ENCODE measurements around the gene PADI4. TPM values are rescaled to one million over a fixed set of nuclear protein-coding genes. Genes with fewer than 3 reads are reported as not detected.

PADI4 gene
- total and polyA plus RNA-seq, 2 of the 8 experiments (the other 6 are each of a cell fraction or from before 2014, with no cell fraction given), result 0.29 TPM; not detected in 1

DNA sequence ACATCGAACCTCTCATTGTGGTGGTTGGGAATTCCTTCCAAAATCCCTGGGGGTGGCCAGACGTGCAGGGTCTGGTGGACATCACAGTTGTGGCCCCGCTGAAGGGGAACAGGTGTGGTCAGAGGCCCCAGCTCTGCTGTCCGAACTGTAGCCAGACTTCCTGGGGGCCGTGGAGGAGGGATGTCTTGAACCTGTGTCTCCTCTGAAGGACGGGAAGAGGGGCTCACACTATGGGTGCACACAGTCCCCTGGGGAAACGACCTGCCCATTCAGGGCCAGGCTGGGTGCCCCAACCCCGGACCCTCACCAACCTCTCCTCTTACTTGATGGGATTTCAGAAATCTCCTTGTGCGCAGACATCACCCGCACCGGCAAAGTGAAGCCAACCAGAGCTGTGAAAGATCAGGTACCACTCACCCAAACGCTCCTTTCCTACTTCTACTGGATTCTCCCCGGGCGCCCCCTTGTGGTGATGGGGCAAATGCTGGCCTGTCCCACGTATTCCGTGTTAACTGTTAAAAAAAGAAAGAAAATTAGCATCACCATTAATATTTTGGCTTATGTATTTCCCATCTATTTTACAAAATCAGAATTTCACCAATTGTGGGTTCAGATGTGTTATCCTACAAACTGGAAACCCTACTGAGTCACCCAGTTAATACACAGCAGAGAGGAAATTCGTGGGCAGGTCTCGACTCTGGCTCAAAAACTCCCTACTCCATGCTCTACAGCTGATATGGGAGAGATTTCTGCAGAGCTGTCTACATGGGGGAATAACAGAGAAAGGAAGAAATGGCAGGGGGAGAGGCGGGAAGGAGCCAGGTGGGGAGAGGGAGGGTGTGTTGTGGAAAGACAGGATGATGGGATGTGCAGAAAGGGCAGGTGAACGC is 28.1 kb downstream of the PADI4 start (continued):
- TF ChIP-seq, protein P1, sequence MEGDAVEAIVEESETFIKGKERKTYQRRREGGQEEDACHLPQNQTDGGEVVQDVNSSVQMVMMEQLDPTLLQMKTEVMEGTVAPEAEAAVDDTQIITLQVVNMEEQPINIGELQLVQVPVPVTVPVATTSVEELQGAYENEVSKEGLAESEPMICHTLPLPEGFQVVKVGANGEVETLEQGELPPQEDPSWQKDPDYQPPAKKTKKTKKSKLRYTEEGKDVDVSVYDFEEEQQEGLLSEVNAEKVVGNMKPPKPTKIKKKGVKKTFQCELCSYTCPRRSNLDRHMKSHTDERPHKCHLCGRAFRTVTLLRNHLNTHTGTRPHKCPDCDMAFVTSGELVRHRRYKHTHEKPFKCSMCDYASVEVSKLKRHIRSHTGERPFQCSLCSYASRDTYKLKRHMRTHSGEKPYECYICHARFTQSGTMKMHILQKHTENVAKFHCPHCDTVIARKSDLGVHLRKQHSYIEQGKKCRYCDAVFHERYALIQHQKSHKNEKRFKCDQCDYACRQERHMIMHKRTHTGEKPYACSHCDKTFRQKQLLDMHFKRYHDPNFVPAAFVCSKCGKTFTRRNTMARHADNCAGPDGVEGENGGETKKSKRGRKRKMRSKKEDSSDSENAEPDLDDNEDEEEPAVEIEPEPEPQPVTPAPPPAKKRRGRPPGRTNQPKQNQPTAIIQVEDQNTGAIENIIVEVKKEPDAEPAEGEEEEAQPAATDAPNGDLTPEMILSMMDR (IDR thresholded peaks at IDR 0.05; ENCODE audit: control extremely low read depth in 1 of 3, insufficient read depth in 1 of 3, low read depth in 1 of 3, low read length in 3 of 3), result peak; percentile 78 to 85 (median 80)
- TF ChIP-seq TEAD4 (IDR thresholded peaks at IDR 0.05; ENCODE audit: low read depth, low read length) (no peak), CBX5 (IDR thresholded peaks at IDR 0.05; ENCODE audit: low read depth, low read length) (no peak), TBP (IDR thresholded peaks at IDR 0.05; ENCODE audit: low read depth, low read length) (no peak)

Data from H1 (cell line).